DND-41 (cell line): ENCODE measurements around the gene CCDC117.
"Not testable (repeated sequence)": the region's sequence is repeated elsewhere in the genome, so short reads cannot be mapped to it uniquely, and the experiment has no call there.

Experiments used
- ATAC-seq: fragments of 200-7000 bp; cut with Tn5 transposase; 3 replicates; pipeline ENCODE4 v1.9.1; 2021; ENCODE audit warnings: low read depth; ENCODE audit not compliant: insufficient read depth
- DNase-seq: peaks from one replicate; pipeline ENCODE4 v3.0.0-alpha.2; 2020
- H2AFZ ChIP-seq: 2 replicates; pipeline ENCODE4 v1.6.0; 2012; ENCODE audit warnings: low read depth, low read length
- H3K27ac ChIP-seq: 2 replicates; pipeline ENCODE4 v1.5.1; 2012; ENCODE audit warnings: low read length, inconsistent platforms
- H3K27me3 ChIP-seq: fragments of 200-600 bp; sonication (generic); 2 replicates; pipeline ENCODE4 v1.6.0; 2012; ENCODE audit warnings: low read length, mild to moderate bottlenecking, inconsistent platforms; ENCODE audit not compliant: insufficient read depth, poor library complexity
- H3K36me3 ChIP-seq: 2 replicates; pipeline ENCODE4 v1.5.1; 2012; ENCODE audit warnings: low read length, inconsistent platforms; ENCODE audit not compliant: insufficient read depth
- H3K4me1 ChIP-seq: 2 replicates; pipeline ENCODE4 v1.5.1; 2012; ENCODE audit warnings: mild to moderate bottlenecking, low read length; ENCODE audit not compliant: insufficient read depth
- H3K4me2 ChIP-seq: 2 replicates; pipeline ENCODE4 v1.6.0; 2012; ENCODE audit warnings: mild to moderate bottlenecking, moderate library complexity, low read length, inconsistent platforms; ENCODE audit not compliant: insufficient read depth
- H3K4me3 ChIP-seq, 2 experiments: fragments of 200-600 bp in 1 of 2; shearing (Covaris generic) in 1 of 2; 2 replicates each; pipeline ENCODE4 v1.5.1; 2012 to 2016; ENCODE audit warnings: inconsistent platforms in 2 of 2, low read length in 2 of 2, mild to moderate bottlenecking in 2 of 2, low read depth in 1 of 2, moderate library complexity in 1 of 2
- H3K79me2 ChIP-seq: 2 replicates; pipeline ENCODE4 v1.6.0; 2012; ENCODE audit warnings: low read length, inconsistent platforms; ENCODE audit not compliant: insufficient read depth
- H3K9ac ChIP-seq: 2 replicates; pipeline ENCODE4 v1.6.0; 2012; ENCODE audit warnings: low read depth, mild to moderate bottlenecking, inconsistent platforms, low read length, moderate library complexity
- H3K9me3 ChIP-seq: 2 replicates; pipeline ENCODE4 v1.5.1; 2012; ENCODE audit warnings: low read length, moderate library complexity, mild to moderate bottlenecking, inconsistent platforms; ENCODE audit not compliant: insufficient read depth, severe bottlenecking
- H4K20me1 ChIP-seq: 2 replicates; pipeline ENCODE4 v1.6.0; 2012; ENCODE audit warnings: low read length; ENCODE audit not compliant: insufficient read depth
- EZH2 ChIP-seq: IDR thresholded peaks from 3 replicates; pipeline ENCODE4 v1.6.1; 2012; ENCODE audit warnings: borderline replicate concordance, low read depth, mild to moderate bottlenecking, moderate library complexity, low read length, inconsistent platforms; ENCODE audit not compliant: severe bottlenecking
- TF ChIP-seq, protein P1 (sequence below): IDR thresholded peaks from 2 replicates; pipeline ENCODE4 v1.5.1; 2012; ENCODE audit warnings: borderline replicate concordance, low read length, moderate library complexity, mild to moderate bottlenecking; ENCODE audit not compliant: poor library complexity, severe bottlenecking; ENCODE audit errors: extremely low read depth

CCDC117 gene

DNA sequence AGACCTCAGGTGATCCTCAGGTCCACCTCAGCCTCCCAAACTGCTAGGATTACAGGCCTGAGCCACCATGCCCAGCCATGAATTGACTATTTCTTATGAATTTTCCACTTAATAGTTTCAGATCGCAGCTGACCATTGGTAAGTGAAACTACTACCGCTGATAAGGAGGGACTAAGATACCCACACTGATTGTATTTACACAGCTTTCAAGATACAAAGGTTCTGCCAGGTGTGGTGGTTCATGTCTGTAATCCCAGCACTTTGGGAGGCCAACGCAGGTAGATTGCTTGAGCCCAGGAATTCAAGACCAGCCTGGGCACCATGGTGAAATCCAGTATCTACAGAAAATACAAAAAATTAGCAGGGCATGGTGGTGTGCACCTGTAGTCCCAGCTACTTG, 34.8 kb upstream of the CCDC117 start:
- TF ChIP-seq, protein P1, sequence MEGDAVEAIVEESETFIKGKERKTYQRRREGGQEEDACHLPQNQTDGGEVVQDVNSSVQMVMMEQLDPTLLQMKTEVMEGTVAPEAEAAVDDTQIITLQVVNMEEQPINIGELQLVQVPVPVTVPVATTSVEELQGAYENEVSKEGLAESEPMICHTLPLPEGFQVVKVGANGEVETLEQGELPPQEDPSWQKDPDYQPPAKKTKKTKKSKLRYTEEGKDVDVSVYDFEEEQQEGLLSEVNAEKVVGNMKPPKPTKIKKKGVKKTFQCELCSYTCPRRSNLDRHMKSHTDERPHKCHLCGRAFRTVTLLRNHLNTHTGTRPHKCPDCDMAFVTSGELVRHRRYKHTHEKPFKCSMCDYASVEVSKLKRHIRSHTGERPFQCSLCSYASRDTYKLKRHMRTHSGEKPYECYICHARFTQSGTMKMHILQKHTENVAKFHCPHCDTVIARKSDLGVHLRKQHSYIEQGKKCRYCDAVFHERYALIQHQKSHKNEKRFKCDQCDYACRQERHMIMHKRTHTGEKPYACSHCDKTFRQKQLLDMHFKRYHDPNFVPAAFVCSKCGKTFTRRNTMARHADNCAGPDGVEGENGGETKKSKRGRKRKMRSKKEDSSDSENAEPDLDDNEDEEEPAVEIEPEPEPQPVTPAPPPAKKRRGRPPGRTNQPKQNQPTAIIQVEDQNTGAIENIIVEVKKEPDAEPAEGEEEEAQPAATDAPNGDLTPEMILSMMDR = no peak
- no peak for TF ChIP-seq EZH2
- Histone ChIP-seq H3K36me3 (peaks cover 39% of the 10 kb centered on the region), H3K4me2 (no peak overlapping the region), H3K4me3 (no peak overlapping the region), H4K20me1 (peaks cover 12% of the 10 kb centered on the region; the same call in 1 of the 2 replicates), H3K27me3 (no peaks in the 10 kb centered on the region), H3K4me1 (peaks cover 23% of the 10 kb centered on the region), H3K79me2 (peaks cover 88% of the 10 kb centered on the region), H3K9ac (no peak overlapping the region), H2AFZ (no peak overlapping the region), H3K9me3 (no peaks in the 10 kb centered on the region), H3K27ac (no peak overlapping the region)
- DNase-seq = no peak
- no peak for ATAC-seq

DNA sequence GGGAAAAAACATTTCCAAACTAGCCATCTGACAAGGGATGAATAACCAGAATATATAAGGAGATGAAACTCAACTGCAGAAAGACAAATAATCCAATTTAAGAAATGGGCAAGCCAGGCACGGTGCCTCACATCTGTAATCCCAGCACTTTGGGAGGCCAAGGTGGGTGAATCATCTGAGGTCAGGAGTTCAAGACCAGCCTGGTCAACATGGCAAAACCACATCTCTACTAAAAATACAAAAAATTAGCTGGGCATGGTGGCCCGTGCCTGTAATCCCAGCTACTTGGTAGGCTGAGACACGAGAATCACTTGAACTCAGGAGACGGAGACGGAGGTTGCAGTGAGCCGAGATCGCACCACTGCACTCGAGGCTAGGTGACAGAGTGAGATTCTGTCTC, 33.6 kb upstream of the CCDC117 start:
- not testable (repeated sequence) for DNase-seq, H3K9ac ChIP-seq, H3K4me3 ChIP-seq, H3K27ac ChIP-seq, H2AFZ ChIP-seq, H3K27me3 ChIP-seq, ATAC-seq, H3K9me3 ChIP-seq
- Histone ChIP-seq H3K36me3 (peaks cover 29% of the 10 kb centered on the region), H3K79me2 (peaks cover 89% of the 10 kb centered on the region), H4K20me1 (peaks cover 12% of the 10 kb centered on the region; the same call in 1 of the 2 replicates), H3K4me1 (peaks cover 32% of the 10 kb centered on the region), H3K4me2 (0 out of 2 replicates have a peak overlapping the region, but pooled peaks have one; percentile 7)

DNA sequence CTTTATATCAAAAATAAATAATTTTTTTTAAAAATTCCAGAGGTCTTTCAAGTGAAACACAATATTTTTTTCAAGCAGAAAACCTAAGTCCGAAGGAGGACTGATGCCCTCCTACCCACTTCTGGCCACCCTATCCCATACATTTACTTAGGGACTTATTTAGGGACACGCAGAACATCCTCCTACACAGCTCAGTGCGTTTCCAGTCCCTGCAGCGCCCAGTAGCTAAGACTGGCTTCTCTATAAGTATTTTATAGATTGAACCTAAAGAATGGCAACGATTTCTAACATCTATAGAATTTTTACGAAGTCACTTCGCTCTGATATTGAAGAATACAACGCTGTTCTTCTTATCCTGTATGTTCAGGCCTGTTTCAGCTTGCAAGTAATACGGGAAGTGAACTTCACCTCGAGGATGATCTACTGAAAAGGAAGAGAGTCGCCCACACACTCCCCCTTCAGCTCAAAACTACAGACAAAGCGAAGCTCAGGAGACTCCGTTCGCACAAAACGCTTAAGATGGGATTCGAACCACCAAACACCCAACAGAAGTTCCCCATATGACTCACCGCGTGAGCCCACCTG, 31.2 kb upstream of the CCDC117 start:
- DNase-seq = no peak
- Histone ChIP-seq H3K4me1 (peaks cover 32% of the 10 kb centered on the region), H4K20me1 (peaks cover 9% of the 10 kb centered on the region; the same call in 1 of the 2 replicates), H3K9ac (peak overlapping the region; percentile 86), H3K27ac (peak overlapping the region; percentile 80), H3K36me3 (peaks cover 36% of the 10 kb centered on the region), H3K4me2 (peak overlapping the region; percentile 94), H3K9me3 (no peaks in the 10 kb centered on the region), H3K79me2 (peaks cover 69% of the 10 kb centered on the region), H2AFZ (peak overlapping the region; percentile 83), H3K4me3 (peak overlapping the region; percentile 85 to 96), H3K27me3 (no peaks in the 10 kb centered on the region)
- ATAC-seq = no peak
- no peak for TF ChIP-seq EZH2

DNA sequence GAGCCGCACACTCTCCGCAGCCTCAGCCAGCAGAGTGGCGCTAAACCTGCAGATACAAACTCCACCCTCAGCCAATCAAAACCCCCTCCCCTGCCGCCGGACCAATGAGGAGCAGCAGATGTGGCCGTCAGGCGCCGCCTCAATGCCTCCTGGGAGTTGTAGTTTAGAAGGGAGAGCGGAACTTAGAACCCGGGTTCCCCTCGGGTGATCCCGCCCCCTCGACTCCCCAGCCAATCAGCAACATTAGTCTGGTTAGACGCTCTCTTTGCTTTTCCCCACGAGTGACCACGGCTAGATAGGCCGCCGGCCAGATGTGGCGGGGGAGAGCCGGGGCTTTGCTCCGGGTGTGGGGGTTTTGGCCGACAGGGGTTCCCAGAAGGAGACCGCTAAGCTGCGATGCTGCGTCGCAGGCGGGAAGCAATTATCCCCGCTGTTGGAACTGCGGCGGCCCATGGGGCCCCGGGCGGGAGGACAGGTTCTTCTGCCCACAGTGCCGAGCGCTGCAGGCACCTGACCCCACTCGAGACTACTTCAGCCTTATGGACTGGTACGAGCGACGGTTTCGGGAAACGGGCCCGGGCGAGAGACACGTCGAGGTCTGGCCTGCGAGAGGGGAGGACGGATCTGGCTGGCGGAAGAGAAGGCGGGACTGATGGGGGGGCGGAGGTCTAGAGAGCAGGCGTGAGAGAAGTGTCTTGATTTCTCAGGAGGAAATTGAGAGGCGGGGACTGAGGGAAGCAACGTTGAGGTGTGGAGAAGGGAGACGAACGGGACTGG, 30.5 kb upstream of the CCDC117 start, which contains the start of the genes CHEK2 and HSCB:
CHEK2 (minus strand) TSS at position 36 of the 777 bp plus-strand sequence. CDS start 7,099 bp downstream, outside the sequence.
HSCB (plus strand) TSS at position 255 of the 777 bp plus-strand sequence; CDS start at position 312, 57 bp downstream.
- Histone ChIP-seq H4K20me1 (peaks cover 4% of the 10 kb centered on the region; the same call in 1 of the 2 replicates), H3K4me3 (peak within 1 kb of the TSS; percentile 85 to 96), H3K79me2 (peaks cover 62% of the 10 kb centered on the region), H3K9ac (peak within 1 kb of the TSS; percentile 86), H3K27me3 (no peaks in the 10 kb centered on the region), H3K9me3 (no peaks in the 10 kb centered on the region), H3K27ac (peak within 1 kb of the TSS; percentile 95), H3K36me3 (peaks cover 37% of the 10 kb centered on the region), H3K4me1 (peaks cover 32% of the 10 kb centered on the region), H2AFZ (peak within 1 kb of the TSS; percentile 97), H3K4me2 (peak within 1 kb of the TSS; percentile 94)
- peak; percentile 86 for ATAC-seq
- TF ChIP-seq, protein P1 = peak; percentile 64
- no peak for TF ChIP-seq EZH2
- peak; percentile 99 for DNase-seq
